Right lobe of liver (tissue), 6 donors: ENCODE data around the gene MAGOH. TPM values are rescaled to one million over a fixed set of nuclear protein-coding genes. Genes with fewer than 3 reads are reported as not detected.
"Not testable (repeated sequence)": the region's sequence is repeated elsewhere in the genome, so short reads cannot be mapped to it uniquely, and the experiment has no call there.

ENCODE experiments used
- ATAC-seq, 4 donors: fragments of 200-7000 bp; cut with Tn5 transposase; one replicate each; pipeline ENCODE4 v1.9.1; 2020; ENCODE audit warnings: mild to moderate bottlenecking in 4 of 4, moderate library complexity in 4 of 4
- DNase-seq, 3 donors: peaks; one replicate each; pipeline ENCODE4 v3.0.0-alpha.2; 2020
- H3K27ac ChIP-seq, 3 donors: fragments of 200-600 bp; one replicate each; pipeline ENCODE4 v1.8.0; 2022
- H3K27me3 ChIP-seq, 2 donors: fragments of 200-600 bp; one replicate each; pipeline ENCODE4 v1.8.0; 2022
- H3K36me3 ChIP-seq, 4 donors: fragments of 200-600 bp; sonication (generic) in 1 of 4; one replicate each; pipeline versions ENCODE4 v1.5.1 to v1.8.0; 2017 to 2022; ENCODE audit warnings: control low read depth in 1 of 4
- H3K4me1 ChIP-seq, 4 donors: fragments of 200-600 bp; sonication (generic) in 1 of 4; one replicate each; pipeline versions ENCODE4 v1.5.1 to v1.8.0; 2017 to 2022; ENCODE audit warnings: control low read depth in 1 of 4
- H3K4me3 ChIP-seq, 3 donors: fragments of 200-600 bp; one replicate each; pipeline ENCODE4 v1.8.0; 2022
- H3K9me3 ChIP-seq, 4 donors: fragments of 200-600 bp; sonication (generic) in 1 of 4; one replicate each; pipeline versions ENCODE4 v1.5.1 to v1.8.0; 2017 to 2022; ENCODE audit warnings: control low read depth in 1 of 4
- CTCF ChIP-seq, 4 donors: fragments of 200-600 bp in 3 of 4; fragments of 450-650 bp in 1 of 4; IDR thresholded peaks; one replicate each; pipeline versions ENCODE4 v1.5.1 to v1.8.0; 2016 to 2022; ENCODE audit warnings: antibody characterized with exemption in 4 of 4, mild to moderate bottlenecking in 2 of 4
- POLR2A ChIP-seq: fragments of 450-650 bp; IDR thresholded peaks from one replicate; pipeline ENCODE4 v1.6.1; 2017; ENCODE audit warnings: antibody characterized with exemption, mild to moderate bottlenecking
- WGBS: methylation state at CpG from one replicate; pipeline ENCODE4 v1.1.6; 2018; ENCODE audit warnings: low coverage, low lambda C conversion rate; ENCODE audit not compliant: insufficient coverage; ENCODE audit errors: missing lambda C conversion rate; 5-methylcytosine and 5-hydroxymethylcytosine counted together
- intact Hi-C, 2 donors: fragments of 100-400 bp; cut with DNase I; formaldehyde crosslinking; loops; one replicate each; pipeline versions ENCODE4 v1.11.2 to v1.14.1; 2022
- total RNA-seq, 6 experiments: library from RNA; depleted of rRNA in 2 of 6; stranded (reverse); fragments of >200 nt in 2 of 6; fragmentation: NEBNext Ultra II Directional in 3 of 6; extraction: Animal tissue kit (Norgen Biotek cat#: 25700) in 3 of 6; gene quantifications; one replicate each; pipeline versions ENCODE4 v1.1.0 to v1.2.4, GENCODE V29; 2016 to 2023
- donor health status: DM: no; HTN: yes; CAD: no.
- donor health status: DM: no; HTN: no; CAD: no.
- donor health status: DM: no; HTN: no; CAD: no.
- donor health status: DM: no; HTN: yes; CAD: no.
- donor health status: DM: no; HTN: yes; CAD: no.

The MAGOH gene
- total RNA-seq, 6 experiments from 2014 or later = 10.9 to 28.1 (median 19.4) TPM

DNA sequence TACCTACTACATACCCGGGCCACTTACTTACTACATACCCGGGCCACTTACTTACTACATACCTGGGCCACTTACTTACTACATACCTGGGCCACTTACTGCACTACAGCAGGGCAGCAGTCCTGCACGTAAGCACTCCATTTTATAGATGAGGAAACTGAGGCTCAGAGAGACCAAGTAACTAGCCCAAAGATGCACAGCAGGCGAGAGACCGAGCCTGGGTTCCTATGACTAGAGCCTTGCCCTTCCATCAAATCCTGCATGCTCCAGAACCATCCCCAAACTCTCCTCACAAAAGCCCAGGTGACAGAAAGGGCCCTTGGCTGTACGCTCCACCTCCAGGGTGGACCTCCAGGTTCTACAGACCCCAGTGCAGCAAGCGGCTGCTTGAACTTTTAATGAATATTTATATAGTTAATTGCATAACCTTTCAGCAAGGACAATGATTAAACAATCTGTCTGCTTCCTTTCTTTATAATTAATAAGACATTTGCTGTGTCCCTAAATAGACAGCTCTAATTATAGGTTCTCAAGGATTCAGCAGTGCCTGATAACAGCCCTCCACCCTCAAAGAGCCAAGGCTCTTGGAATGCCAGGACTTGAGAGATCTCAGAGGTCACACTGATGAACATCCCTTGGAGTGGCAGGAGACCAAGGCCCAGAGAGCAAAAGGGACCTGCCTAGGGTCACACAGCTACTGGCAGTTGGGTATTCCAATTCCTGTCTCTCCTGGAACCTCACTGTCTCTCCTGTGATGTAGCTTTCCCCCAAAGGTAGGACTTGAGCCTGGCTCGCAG, 46.1 kb upstream of the MAGOH start:
- Histone ChIP-seq H3K4me1 (no peaks in the 10 kb centered on the region), H3K27ac (no peak overlapping the region), H3K27me3 (no peaks in the 10 kb centered on the region), H3K9me3 (no peaks in the 10 kb centered on the region), H3K4me3 (no peak overlapping the region), H3K36me3 (no peaks in the 10 kb centered on the region)
- no peak for ATAC-seq
- intact Hi-C loops = no loop called here
- TF ChIP-seq CTCF (IDR thresholded peaks at IDR 0.05) (no peak), POLR2A (no peak)
- no peak for DNase-seq
- 90% methylated on average over 8 of the region's 8 CpGs for WGBS

GRCh38 chr1:53283156-53283555, 44.8 kb upstream of the MAGOH start:
- H3K27ac ChIP-seq, DNase-seq, H3K4me1 ChIP-seq, H3K27me3 ChIP-seq, H3K36me3 ChIP-seq, H3K4me3 ChIP-seq, intact Hi-C loops, H3K9me3 ChIP-seq, ATAC-seq: not testable (repeated sequence)
- 89% methylated on average over 5 of the region's 12 CpGs for WGBS

DNA sequence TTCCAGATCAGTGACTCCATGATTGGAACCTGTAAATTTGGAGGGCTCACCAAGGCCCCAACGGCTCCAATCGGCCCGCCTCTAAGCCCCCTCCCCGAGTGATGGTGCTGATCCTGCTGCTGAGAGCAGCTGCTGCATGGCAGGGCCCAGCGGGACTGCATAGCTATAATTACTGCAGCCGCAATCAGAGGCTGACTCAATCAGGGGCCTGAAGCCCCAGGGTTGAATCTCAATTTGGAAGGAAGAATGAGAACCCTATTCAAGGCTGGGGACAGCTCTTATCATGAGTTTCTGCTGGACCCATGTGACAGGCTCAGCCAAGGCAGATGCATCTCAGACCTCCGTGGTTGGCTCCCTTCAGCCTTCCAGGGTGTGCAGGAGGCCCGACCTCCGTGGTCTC, 42.8 kb upstream of the MAGOH start:
- 100% methylated on average over 1 of the region's 9 CpGs for WGBS
- ATAC-seq = no peak

GRCh38 chr1:53280496-53280895, 42.2 kb upstream of the MAGOH start:
- no peak for DNase-seq
- H3K27me3 ChIP-seq = no peaks in the 10 kb centered on the region
- TF ChIP-seq CTCF (IDR thresholded peaks at IDR 0.05) (no peak), POLR2A (no peak)
- H3K9me3 ChIP-seq = no peaks in the 10 kb centered on the region
- H3K4me3 ChIP-seq = no peak overlapping the region
- intact Hi-C loops = no loop called here
- no peak for ATAC-seq
- H3K27ac ChIP-seq = no peak overlapping the region
- no CpG with 5 or more reads among the region's 8 CpGs for WGBS
- H3K4me1 ChIP-seq = no peaks in the 10 kb centered on the region
- no peaks in the 10 kb centered on the region for H3K36me3 ChIP-seq

More for the DNA sequence above, 42.8 kb upstream of the MAGOH start:
- intact Hi-C loops = no loop called here
- no peaks in the 10 kb centered on the region for H3K36me3 ChIP-seq
- DNase-seq = no peak
- no peaks in the 10 kb centered on the region for H3K4me1 ChIP-seq
- TF ChIP-seq POLR2A (no peak), CTCF (IDR thresholded peaks at IDR 0.05) (no peak)
- no peaks in the 10 kb centered on the region for H3K9me3 ChIP-seq
- no peaks in the 10 kb centered on the region for H3K27me3 ChIP-seq
- H3K4me3 ChIP-seq = no peak overlapping the region
- no peak overlapping the region for H3K27ac ChIP-seq

DNA sequence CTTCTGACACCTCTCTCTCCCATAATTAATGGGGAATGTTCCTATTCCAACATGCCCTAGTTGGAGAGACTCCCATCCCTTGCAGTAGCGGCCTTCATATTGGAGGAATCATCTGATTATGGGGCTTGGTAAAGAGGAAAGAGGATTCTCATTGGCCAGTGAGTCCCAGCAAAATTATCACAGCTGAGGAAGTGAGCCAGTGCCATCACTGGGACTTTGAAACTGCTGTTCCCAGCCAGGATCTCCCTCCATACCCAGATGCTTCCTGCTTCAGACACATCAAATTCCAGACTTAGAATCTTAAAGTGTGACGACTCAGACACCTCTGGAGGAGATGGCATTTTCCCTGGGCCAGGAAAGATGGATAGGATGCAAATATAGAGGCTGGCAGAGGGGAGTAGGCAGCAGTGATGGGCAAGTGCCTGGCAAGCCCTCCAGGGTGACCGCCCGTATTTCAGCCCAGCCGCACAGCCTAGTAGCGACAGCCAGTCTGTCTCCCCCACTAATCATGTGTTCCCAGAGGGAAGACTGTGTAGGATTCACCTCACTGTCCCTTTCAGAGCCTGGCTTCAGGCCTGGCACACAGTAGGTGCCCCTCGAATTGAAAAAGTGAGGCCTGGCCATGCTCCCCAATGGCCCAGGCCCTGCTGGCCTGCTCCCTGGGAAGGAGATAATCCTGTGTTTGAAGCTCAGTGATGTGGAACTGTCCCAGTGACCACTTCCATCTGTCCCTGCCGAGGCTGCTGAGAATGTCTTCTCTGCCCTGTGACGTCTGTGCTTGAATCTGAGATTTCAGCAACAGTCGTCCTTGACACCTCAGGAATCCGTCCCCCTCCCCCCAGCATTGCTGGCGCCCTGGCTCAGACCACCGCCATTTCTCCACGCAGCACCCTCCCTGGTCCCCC, 41.2 kb upstream of the MAGOH start:
- Histone ChIP-seq H3K27ac (no peak overlapping the region), H3K4me3 (no peak overlapping the region), H3K9me3 (no peaks in the 10 kb centered on the region), H3K36me3 (no peaks in the 10 kb centered on the region), H3K4me1 (no peaks in the 10 kb centered on the region), H3K27me3 (no peaks in the 10 kb centered on the region)
- 57% methylated on average over 2 of the region's 14 CpGs for WGBS
- DNase-seq = no peak
- no peak for ATAC-seq
- TF ChIP-seq POLR2A (no peak), CTCF (IDR thresholded peaks at IDR 0.05) (no peak)
- intact Hi-C loops = loop anchor here (2.0 to 5.0 kb wide), 2 partner anchors 113 kb away; no protein-coding TSS in a partner anchor
